Measurements from ENCODE around the gene PBX3. TPM values are rescaled to one million over a fixed set of nuclear protein-coding genes. Genes with fewer than 3 reads are reported as not detected.
A peak's percentile ranks its signal among the peaks of the same experiment; 100 is the strongest.

PBX3 gene
- total RNA-seq, 1 experiment from 2014 or later, result 46.0 TPM

DNA sequence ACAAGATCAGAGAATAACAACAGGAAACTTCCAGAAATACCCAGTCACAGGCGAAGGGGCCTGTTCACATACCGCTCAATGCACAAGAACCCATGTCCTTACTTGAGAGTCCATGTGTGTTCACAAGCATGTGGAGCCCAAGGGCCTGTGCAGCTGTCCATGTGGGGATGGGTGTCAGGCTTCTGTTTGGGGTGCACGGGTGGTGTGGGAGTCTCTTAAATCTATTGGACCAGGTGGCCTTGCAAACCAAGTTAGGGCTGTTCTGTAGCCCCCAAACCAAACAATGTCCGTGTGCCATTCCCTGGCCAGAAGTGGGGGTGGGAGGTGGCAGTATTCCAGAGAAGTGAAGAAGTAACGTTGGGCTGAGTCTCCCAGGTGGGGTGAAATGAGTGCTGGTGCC, 222.3 kb downstream of the PBX3 start:
- no peak for DNase-seq
- no CpG with 5 or more reads among the region's 5 CpGs for WGBS (ENCODE audit: extremely low coverage, insufficient read length, low lambda C conversion rate)
- no peaks in the 10 kb centered on the region for H3K27me3 ChIP-seq (ENCODE audit: insufficient read depth, low read length)

More for the DNA sequence above, 222.3 kb downstream of the PBX3 start:
- H3K9me3 ChIP-seq (ENCODE audit: control insufficient read depth, low read depth, low read length), result no peaks in the 10 kb centered on the region
- H4K8ac ChIP-seq (replicated peaks; ENCODE audit: insufficient read length, low read depth, low read length), result no peak overlapping the region
- no peak overlapping the region for H3K9ac ChIP-seq (ENCODE audit: extremely low read depth, insufficient read length, low read length)
- H4K20me1 ChIP-seq (ENCODE audit: control insufficient read depth, insufficient read depth, insufficient read length), result no peaks in the 10 kb centered on the region
- no peaks in the 10 kb centered on the region for H3K4me1 Mint-ChIP-seq
- no peak overlapping the region for H2BK5ac ChIP-seq (ENCODE audit: insufficient read length, low read length)
- H3K4me1 ChIP-seq (ENCODE audit: insufficient read depth, low read length), result no peaks in the 10 kb centered on the region
- H2BK20ac ChIP-seq (ENCODE audit: low read depth, low read length, poor library complexity, severe bottlenecking), result no peak overlapping the region
- H3K4ac ChIP-seq (ENCODE audit: low read depth, low read length), result no peak overlapping the region
- TF ChIP-seq CTCF (conservative IDR thresholded peaks at IDR 0.05), result no peak
- no peak overlapping the region for H2BK15ac ChIP-seq (ENCODE audit: low read depth, low read length)
- peak overlapping the region in 1 of 3 experiments; percentile 57; a peak in 1 of 7 replicates for H3K27ac Mint-ChIP-seq
- H3K9me3 Mint-ChIP-seq, result no peaks in the 10 kb centered on the region; a peak in 1 of 5 replicates
- H4K91ac ChIP-seq (ENCODE audit: insufficient read length, low read depth, low read length), result no peak overlapping the region
- H3K4me2 ChIP-seq (ENCODE audit: insufficient read depth, insufficient read length, low read length), result no peak overlapping the region
- no peak overlapping the region for H3K56ac ChIP-seq (ENCODE audit: insufficient read length, low read depth, low read length)
- H3T11ph ChIP-seq (ENCODE audit: low read length), result no peak overlapping the region
- peaks cover 0 to 27% (median 26%) of the 10 kb centered on the region in 3 experiments; a peak in 5 of 7 replicates for H3K36me3 Mint-ChIP-seq (ENCODE audit: insufficient read depth in 1 of 3, low read depth in 3 of 3)
- no peak overlapping the region for H2AK5ac ChIP-seq (ENCODE audit: insufficient read length, low read length)
- H2BK120ac ChIP-seq (ENCODE audit: low read depth, low read length, poor library complexity, severe bottlenecking), result no peak overlapping the region
- no peaks in the 10 kb centered on the region for H3K79me2 ChIP-seq (ENCODE audit: insufficient read depth, low read length)
- no peak overlapping the region for H3K4me3 Mint-ChIP-seq
- H3K18ac ChIP-seq (ENCODE audit: insufficient read length, low read depth, low read length), result no peak overlapping the region
- no peak overlapping the region for H2AFZ ChIP-seq (ENCODE audit: low read length)
- H3K23ac ChIP-seq (ENCODE audit: insufficient read length, low read depth, low read length), result no peak overlapping the region
- no peak overlapping the region for H4K5ac ChIP-seq (ENCODE audit: insufficient read length, low read depth, low read length)
- H3K27ac ChIP-seq (ENCODE audit: insufficient read length, low read depth, low read length), result no peak overlapping the region
- no peaks in the 10 kb centered on the region for H3K79me1 ChIP-seq (ENCODE audit: insufficient read depth, low read depth, low read length, poor library complexity, severe bottlenecking)
- no peaks in the 10 kb centered on the region for H3K23me2 ChIP-seq (ENCODE audit: insufficient read length, low read depth, low read length, poor library complexity, severe bottlenecking)
- H3K14ac ChIP-seq (ENCODE audit: insufficient read depth, low read length), result no peak overlapping the region
- no peak overlapping the region for H2BK12ac ChIP-seq (ENCODE audit: insufficient read length, low read depth, low read length)
- H3K27me3 Mint-ChIP-seq (ENCODE audit: low read depth), result no peaks in the 10 kb centered on the region
